8988T (cell line): ENCODE measurements around the gene BARHL2.

Experiments used
- DNase-seq: peaks from one replicate; pipeline ENCODE4 v3.0.0; 2011

BARHL2 gene

GRCh38 chr1:90724361-90724760 is 7.3 kb upstream of the BARHL2 start:
- DNase-seq, result no peak

GRCh38 chr1:90723590-90724108 is 6.5 kb upstream of the BARHL2 start:
- no peak for DNase-seq

- DNase-seq, result no peak
Measured at GRCh38 chr1:90722874-90723589, 5.9 kb upstream of the BARHL2 start.

- no peak for DNase-seq
Measured at GRCh38 chr1:90721210-90722194, 4.4 kb upstream of the BARHL2 start.

GRCh38 chr1:90720145-90720636 is 3.1 kb upstream of the BARHL2 start:
- no peak for DNase-seq

GRCh38 chr1:90719330-90720144 is 2.4 kb upstream of the BARHL2 start:
- DNase-seq, result no peak

GRCh38 chr1:90718411-90719329 is 1.6 kb upstream of the BARHL2 start:
- DNase-seq, result no peak

GRCh38 chr1:90717665-90718410 is 736 bp upstream of the BARHL2 start:
- DNase-seq, result no peak

- no peak for DNase-seq
Measured at GRCh38 chr1:90717356-90717664, 208 bp upstream of the BARHL2 start.

GRCh38 chr1:90716243-90716551 is 905 bp downstream of the BARHL2 start:
- no peak for DNase-seq

- no peak for DNase-seq
Measured at GRCh38 chr1:90715309-90715708, 1.8 kb downstream of the BARHL2 start.

GRCh38 chr1:90714521-90714951 is 2.6 kb downstream of the BARHL2 start:
- DNase-seq, result no peak

GRCh38 chr1:90713741-90714509 is 3.2 kb downstream of the BARHL2 start:
- no peak for DNase-seq

- DNase-seq, result no peak
Measured at GRCh38 chr1:90712915-90713730, 4.0 kb downstream of the BARHL2 start.

GRCh38 chr1:90712153-90712856 is 4.8 kb downstream of the BARHL2 start:
- DNase-seq, result no peak

GRCh38 chr1:90711696-90712095 is 5.4 kb downstream of the BARHL2 start:
- DNase-seq, result no peak

GRCh38 chr1:90710579-90711536 is 6.2 kb downstream of the BARHL2 start:
- no peak for DNase-seq

GRCh38 chr1:90709535-90709934 is 7.6 kb downstream of the BARHL2 start:
- DNase-seq, result no peak
